A673 (cell line): ENCODE data around the gene KLHL13.

Source experiments
- CTCF ChIP-seq: fragments of 300-800, 200-600 bp; sonication (generic); conservative IDR thresholded peaks from 2 replicates; pipeline ENCODE4 v1.5.1; 2017; ENCODE audit warnings: low read depth, mild to moderate bottlenecking, antibody characterized with exemption, low read length, moderate library complexity, mixed read lengths
- EZH2 ChIP-seq: fragments of 200-600 bp; sonication (generic); IDR thresholded peaks from 2 replicates; pipeline ENCODE4 v1.6.1; 2017; ENCODE audit warnings: borderline replicate concordance, low read depth, mild to moderate bottlenecking, mixed read lengths, antibody characterized with exemption, low read length; ENCODE audit not compliant: poor library complexity, severe bottlenecking

GRCh38 chrX:117851025-117851424 is 265.6 kb downstream of the KLHL13 start:
- TF ChIP-seq CTCF (no peak), EZH2 (no peak)
